PC-3 (cell line): ENCODE measurements around the gene TMEM94. TPM values are rescaled to one million over a fixed set of nuclear protein-coding genes. Genes with fewer than 3 reads are reported as not detected.
A peak's percentile ranks its signal among the peaks of the same experiment; 100 is the strongest.

Experiments used
- ATAC-seq: fragments of 200-7000 bp; cut with Tn5 transposase; 2 replicates; pipeline ENCODE4 v1.9.1; 2020; ENCODE audit warnings: mild to moderate bottlenecking, moderate library complexity
- BruUV-seq: library from RNA; stranded (reverse); fragments of 400-500 nt; replicated peaks from 2 replicates; lab custom pipeline; 2021; lab: Mats Ljungman, UMichigan
- CTCF ChIA-PET: fragments of 300-600 bp; sonication (Branson Sonifier 250); formaldehyde crosslinking; loops from one replicate; lab custom pipeline; 2022; ENCODE audit warnings: antibody characterized with exemption; lab: Charles Lee
- POLR2A ChIA-PET: fragments of 300-600 bp; sonication (Branson Sonifier 250); formaldehyde crosslinking; loops from one replicate; lab custom pipeline; 2022; ENCODE audit warnings: antibody characterized with exemption; ENCODE audit not compliant: unreplicated experiment; lab: Charles Lee
- DNase-seq: peaks from one replicate; pipeline ENCODE4 v3.0.0-alpha.2; 2015
- H2AFZ ChIP-seq: fragments of 300-600 bp; sonication (generic); 2 replicates; pipeline ENCODE4 v1.6.0; 2016; ENCODE audit warnings: antibody characterized with exemption, low read length
- H3F3A ChIP-seq: fragments of 300-600 bp; sonication (generic); one replicate; pipeline ENCODE4 v1.6.0; 2017; ENCODE audit warnings: antibody characterized with exemption, low read length, control low read depth, mild to moderate bottlenecking; ENCODE audit not compliant: unreplicated experiment
- H3K27ac ChIP-seq: fragments of 300-600 bp; sonication (generic); 2 replicates; pipeline ENCODE4 v1.5.1; 2016; ENCODE audit warnings: mild to moderate bottlenecking, low read length
- H3K27me3 ChIP-seq: fragments of 300-600 bp; sonication (generic); 2 replicates; pipeline ENCODE4 v1.6.1; 2016; ENCODE audit warnings: low read length, mixed read lengths
- H3K36me3 ChIP-seq: fragments of 300-600 bp; sonication (generic); 2 replicates; pipeline ENCODE4 v1.6.1; 2016; ENCODE audit warnings: low read depth, mixed run types, low read length, mixed read lengths
- H3K4me1 ChIP-seq: fragments of 300-600 bp; sonication (generic); 2 replicates; pipeline ENCODE4 v1.5.1; 2016; ENCODE audit warnings: low read length; ENCODE audit not compliant: insufficient read depth
- H3K4me2 ChIP-seq: fragments of 300-600 bp; sonication (generic); 2 replicates; pipeline ENCODE4 v1.6.0; 2016; ENCODE audit warnings: low read length
- H3K4me3 ChIP-seq: fragments of 300-600 bp; sonication (generic); 2 replicates; pipeline ENCODE4 v1.5.1; 2016; ENCODE audit warnings: mild to moderate bottlenecking, low read length, mixed read lengths
- H3K79me2 ChIP-seq: fragments of 300-600 bp; sonication (generic); 2 replicates; pipeline ENCODE4 v1.6.1; 2017; ENCODE audit warnings: low read length, mixed read lengths
- H3K9ac ChIP-seq: fragments of 300-600 bp; sonication (generic); 2 replicates; pipeline ENCODE4 v1.6.0; 2016; ENCODE audit warnings: mild to moderate bottlenecking, low read length
- H3K9me2 ChIP-seq: fragments of 300-600 bp; sonication (generic); replicated peaks from 2 replicates; pipeline ENCODE4 v1.6.1; 2016; ENCODE audit warnings: mixed run types, low read length, mixed read lengths
- H3K9me3 ChIP-seq: fragments of 300-600 bp; sonication (generic); 2 replicates; pipeline ENCODE4 v1.6.1; 2016; ENCODE audit warnings: low read length, mixed read lengths
- H4K20me1 ChIP-seq: fragments of 300-600 bp; sonication (generic); 2 replicates; pipeline ENCODE4 v1.6.1; 2016; ENCODE audit warnings: low read length, mixed read lengths
- CTCF ChIP-seq: fragments of 300-600 bp; sonication (generic); conservative IDR thresholded peaks from 2 replicates; pipeline ENCODE4 v1.5.1; 2017; ENCODE audit warnings: antibody characterized with exemption, low read depth, mild to moderate bottlenecking, low read length
- EZH2 ChIP-seq: fragments of 300-600 bp; sonication (generic); IDR thresholded peaks from one replicate; pipeline ENCODE4 v1.6.1; 2017; ENCODE audit warnings: antibody characterized with exemption, mild to moderate bottlenecking, low read length; ENCODE audit not compliant: unreplicated experiment
- EZH2phosphoT487 ChIP-seq: fragments of 300-600 bp; sonication (generic); IDR thresholded peaks from 2 replicates; pipeline ENCODE4 v1.6.1; 2018; ENCODE audit warnings: mild to moderate bottlenecking, antibody characterized with exemption, low read length, borderline replicate concordance
- intact Hi-C: fragments of 100-400 bp; cut with micrococcal nuclease; formaldehyde crosslinking; loops from 2 replicates; pipeline ENCODE4 v1.9.0; 2023
- total RNA-seq: library from RNA; depleted of rRNA; stranded (reverse); fragments of >200 nt; gene quantifications from 2 replicates; pipeline ENCODE4 v1.2.3, GENCODE V29; 2014

Gene TMEM94
- total RNA-seq, 1 experiment from 2014 or later, result 45.6 TPM

- Histone ChIP-seq H3K4me3 (no peak overlapping the region), H3K4me1 (peaks cover 35% of the 10 kb centered on the region), H3K79me2 (peaks cover 53% of the 10 kb centered on the region), H3K4me2 (no peak overlapping the region), H3K9me3 (no peaks in the 10 kb centered on the region), H3K27me3 (no peaks in the 10 kb centered on the region), H2AFZ (no peak overlapping the region), H3K36me3 (peaks cover 5% of the 10 kb centered on the region; the same call in 1 of the 2 replicates), H3K9ac (no peak overlapping the region), H4K20me1 (peaks cover 31% of the 10 kb centered on the region), H3K9me2 (no peaks in the 10 kb centered on the region), H3F3A (no peaks in the 10 kb centered on the region), H3K27ac (no peak overlapping the region)
- intact Hi-C loops, result no loop called here
- TF ChIP-seq EZH2phosphoT487, result no peak
- ATAC-seq (no peak), DNase-seq (no peak)
- ChIA-PET CTCF (no interaction called here), POLR2A (no interaction called here)
- BruUV-seq, result no TSS peak
Measured at GRCh38 chr17:75511610-75512575, 55.5 kb downstream of the TMEM94 start.

GRCh38 chr17:75512926-75513640, 56.6 kb downstream of the TMEM94 start:
- H3K79me2 ChIP-seq, result peaks cover 65% of the 10 kb centered on the region
- DNase-seq (no peak), ATAC-seq (no peak)
- BruUV-seq, result TSS peak; percentile 20
- H3K27me3 ChIP-seq, result no peaks in the 10 kb centered on the region
- peak overlapping the region; percentile 93 for H3K4me2 ChIP-seq
- peaks cover 31% of the 10 kb centered on the region for H4K20me1 ChIP-seq
- POLR2A ChIA-PET, result no interaction called here
- CTCF ChIA-PET, result interaction anchor here (0.7 to 1.3 kb wide), 3 partner anchors 12 to 19 kb away, joined by 4 to 7 read pairs (median 7); partner anchors contain the start of gene LLGL2
- intact Hi-C loops, result no loop called here
- H3K27ac ChIP-seq, result no peak overlapping the region
- no peaks in the 10 kb centered on the region for H3K9me2 ChIP-seq
- H3K9ac ChIP-seq, result no peak overlapping the region
- peak overlapping the region; percentile 78; the same call in 1 of the 2 replicates for H3K4me3 ChIP-seq
- H2AFZ ChIP-seq, result no peak overlapping the region
- peaks cover 4% of the 10 kb centered on the region; the same call in 1 of the 2 replicates for H3K36me3 ChIP-seq
- H3K9me3 ChIP-seq, result no peaks in the 10 kb centered on the region
- H3K4me1 ChIP-seq, result peaks cover 46% of the 10 kb centered on the region
- no peaks in the 10 kb centered on the region for H3F3A ChIP-seq
- no peak for TF ChIP-seq CTCF
- no peak for TF ChIP-seq EZH2
- TF ChIP-seq EZH2phosphoT487, result no peak

- Histone ChIP-seq H3K9me3 (no peaks in the 10 kb centered on the region), H3K36me3 (no peaks in the 10 kb centered on the region; the same call in 1 of the 2 replicates), H3K9ac (no peak overlapping the region), H2AFZ (no peak overlapping the region), H4K20me1 (peaks cover 31% of the 10 kb centered on the region), H3F3A (no peaks in the 10 kb centered on the region), H3K4me1 (peaks cover 47% of the 10 kb centered on the region), H3K4me3 (peak overlapping the region; percentile 78; the same call in 1 of the 2 replicates), H3K9me2 (no peaks in the 10 kb centered on the region), H3K27ac (no peak overlapping the region), H3K4me2 (peak overlapping the region; percentile 93), H3K27me3 (no peaks in the 10 kb centered on the region), H3K79me2 (peaks cover 66% of the 10 kb centered on the region)
- intact Hi-C loops, result no loop called here
- ATAC-seq (no peak), DNase-seq (no peak)
- ChIA-PET CTCF (interaction anchor here (0.7 to 1.3 kb wide), 3 partner anchors 11 to 18 kb away, joined by 4 to 7 read pairs (median 7); partner anchors contain the start of gene LLGL2), POLR2A (interaction anchor here (0.6 kb wide), 1 partner anchor 84 kb away, joined by 14 read pairs; no protein-coding TSS in a partner anchor)
- TF ChIP-seq EZH2, result no peak
- no peak for TF ChIP-seq EZH2phosphoT487
- no peak for TF ChIP-seq CTCF
- no TSS peak for BruUV-seq
Measured at GRCh38 chr17:75513641-75514000, 57.2 kb downstream of the TMEM94 start.
